HG02973 (cell line): ENCODE data around the gene REEP2.

ENCODE experiments used
- ATAC-seq: cut with Tn5 transposase; IDR thresholded peaks from one replicate; pipeline ENCODE4 v1.9.1; 2021; ENCODE audit warnings: moderate library complexity; ENCODE audit not compliant: unreplicated experiment

Gene REEP2

GRCh38 chr5:138448481-138449398, 9.9 kb downstream of the REEP2 start:
- no peak for ATAC-seq

GRCh38 chr5:138449501-138450239, 10.8 kb downstream of the REEP2 start:
- peak; percentile 70 for ATAC-seq

GRCh38 chr5:138450971-138451370, 12.1 kb downstream of the REEP2 start:
- ATAC-seq: no peak

- no peak for ATAC-seq
These were observed 13.9 kb downstream of the REEP2 start for GRCh38 chr5:138452720-138453119.

- ATAC-seq: no peak
These were observed 14.7 kb downstream of the REEP2 start for GRCh38 chr5:138453590-138453989.

- ATAC-seq: no peak
These were observed 15.3 kb downstream of the REEP2 start for GRCh38 chr5:138454121-138454520.

GRCh38 chr5:138455232-138455930, 16.5 kb downstream of the REEP2 start:
- no peak for ATAC-seq

GRCh38 chr5:138457531-138458275, 18.8 kb downstream of the REEP2 start:
- ATAC-seq: no peak

GRCh38 chr5:138458384-138458783, 19.5 kb downstream of the REEP2 start:
- no peak for ATAC-seq

- no peak for ATAC-seq
These were observed 20.0 kb downstream of the REEP2 start for GRCh38 chr5:138458856-138459255.

- no peak for ATAC-seq
These were observed 20.6 kb downstream of the REEP2 start for GRCh38 chr5:138459311-138459933.

- no peak for ATAC-seq
These were observed 21.3 kb downstream of the REEP2 start for GRCh38 chr5:138460032-138460693.

- ATAC-seq: no peak
These were observed 22.7 kb downstream of the REEP2 start for GRCh38 chr5:138461343-138462125.

GRCh38 chr5:138463419-138464007, 24.7 kb downstream of the REEP2 start:
- no peak for ATAC-seq

- peak; percentile 46 for ATAC-seq
These were observed 25.1 kb downstream of the REEP2 start for GRCh38 chr5:138464008-138464387.

- ATAC-seq: peak; percentile 73
These were observed 25.8 kb downstream of the REEP2 start for GRCh38 chr5:138464388-138465260.

- peak; percentile 44 for ATAC-seq
These were observed 26.6 kb downstream of the REEP2 start, which contains the start of gene EGR1 for GRCh38 chr5:138465261-138466124. TSS of gene EGR1 (plus strand) at chr5:138465479. CDS start at chr5:138465762, 283 bp downstream.
